GM18873 (cell line): Measurements from ENCODE around the gene KANK2.

Source experiments
- ATAC-seq: cut with Tn5 transposase; IDR thresholded peaks from one replicate; pipeline ENCODE4 v1.9.1; 2021; ENCODE audit warnings: mild to moderate bottlenecking, moderate library complexity, moderate number of reproducible peaks; ENCODE audit not compliant: unreplicated experiment, low FRiP score

Gene KANK2

DNA sequence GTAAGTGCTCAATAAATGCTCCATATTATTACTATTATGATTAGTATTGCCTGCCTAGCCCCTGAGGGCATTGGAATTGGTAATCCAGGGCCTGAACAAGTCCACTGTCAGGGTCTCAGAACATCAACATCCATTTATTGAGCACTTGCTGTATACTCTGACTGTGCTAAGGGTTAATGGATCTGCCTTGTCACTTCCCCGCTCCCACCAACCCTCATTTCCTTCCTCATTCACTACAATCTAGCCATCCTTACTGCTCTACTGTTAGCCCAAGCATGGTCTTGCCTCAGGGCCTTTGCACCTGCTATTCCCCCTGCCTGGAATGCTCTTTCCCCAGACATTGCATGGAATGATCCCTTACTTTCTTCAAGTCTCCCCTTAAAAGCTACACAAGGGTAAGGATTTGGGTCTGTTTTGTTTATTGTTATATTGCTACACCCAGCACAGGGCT, 29.4 kb upstream of the KANK2 start:
- ATAC-seq: no peak

DNA sequence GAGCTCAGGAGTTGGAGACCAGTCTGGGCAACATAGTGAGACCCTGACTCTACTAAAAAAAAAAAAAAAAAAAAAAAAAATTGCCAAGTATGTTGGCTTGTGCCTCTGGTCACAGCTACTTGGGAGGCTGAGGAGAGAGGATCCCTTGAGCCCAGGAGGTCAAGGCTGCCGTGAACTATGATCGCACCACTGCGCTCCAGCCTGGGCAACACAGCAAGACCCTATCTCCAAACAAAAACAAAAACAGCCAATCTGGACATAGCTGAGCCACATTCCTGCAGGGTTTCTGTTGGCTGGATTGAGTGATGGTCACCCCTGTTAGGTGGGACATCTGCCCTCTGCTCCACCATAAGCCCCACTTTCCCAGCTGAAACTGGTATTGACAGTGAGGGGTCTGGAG, 28.5 kb upstream of the KANK2 start:
- ATAC-seq: no peak

DNA sequence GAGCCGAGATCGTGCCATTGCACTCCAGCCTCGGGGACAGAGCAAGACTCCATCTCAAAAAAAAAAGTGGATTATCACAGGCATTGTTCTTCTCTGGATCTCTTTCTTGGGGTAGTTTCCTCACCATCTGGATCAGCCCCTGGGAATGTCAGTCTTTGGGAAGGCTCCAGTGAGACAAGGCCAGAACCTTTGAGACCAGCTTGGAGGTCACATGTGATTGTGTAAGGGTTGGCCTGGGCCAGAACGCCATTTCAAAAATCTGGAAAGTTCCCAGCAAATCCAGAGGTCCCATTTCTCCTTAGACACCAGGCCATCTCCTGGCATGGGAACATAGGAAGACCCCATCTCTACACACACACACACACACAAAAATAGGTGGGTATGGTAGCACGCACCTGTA, 27.8 kb upstream of the KANK2 start:
- no peak for ATAC-seq

DNA sequence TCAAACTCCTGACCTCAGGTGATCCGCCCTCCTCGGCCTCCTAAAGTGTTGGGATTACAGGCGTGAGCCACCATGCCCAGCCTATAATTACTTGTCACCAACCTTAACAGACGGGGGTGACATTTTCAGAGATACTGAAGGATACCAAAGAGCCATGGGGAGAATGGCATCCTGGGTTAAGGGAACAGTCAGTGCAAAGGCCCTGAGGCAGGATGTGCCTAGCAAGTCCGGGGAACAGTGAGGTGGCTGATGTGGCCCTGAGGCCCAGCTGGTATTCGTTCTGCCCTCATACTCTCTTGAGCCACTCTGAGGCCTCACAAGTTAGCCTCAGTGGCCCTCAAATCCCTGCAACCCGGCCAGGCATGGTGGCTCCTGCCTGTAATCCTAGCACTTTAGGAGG, 27.1 kb upstream of the KANK2 start:
- ATAC-seq: no peak

DNA sequence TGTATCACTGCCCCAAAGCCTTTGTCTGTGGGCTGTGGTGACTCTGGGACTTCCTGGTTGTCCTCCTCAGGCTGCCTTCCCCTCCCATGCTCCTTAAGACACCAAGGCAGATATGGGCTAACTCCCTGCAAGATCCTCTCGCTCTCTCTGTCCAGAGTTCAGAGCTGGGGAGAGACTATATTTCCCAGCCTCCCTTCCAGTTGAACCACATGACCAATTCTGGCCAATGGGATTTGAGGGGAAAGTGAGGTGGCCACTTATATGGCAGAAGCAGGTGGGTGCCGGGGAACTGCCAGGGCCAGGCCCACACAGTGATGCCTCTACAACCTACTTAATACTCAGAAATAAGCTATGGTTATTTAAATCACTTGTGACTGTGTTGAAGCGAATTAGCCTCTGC, 25.9 kb upstream of the KANK2 start:
- no peak for ATAC-seq

DNA sequence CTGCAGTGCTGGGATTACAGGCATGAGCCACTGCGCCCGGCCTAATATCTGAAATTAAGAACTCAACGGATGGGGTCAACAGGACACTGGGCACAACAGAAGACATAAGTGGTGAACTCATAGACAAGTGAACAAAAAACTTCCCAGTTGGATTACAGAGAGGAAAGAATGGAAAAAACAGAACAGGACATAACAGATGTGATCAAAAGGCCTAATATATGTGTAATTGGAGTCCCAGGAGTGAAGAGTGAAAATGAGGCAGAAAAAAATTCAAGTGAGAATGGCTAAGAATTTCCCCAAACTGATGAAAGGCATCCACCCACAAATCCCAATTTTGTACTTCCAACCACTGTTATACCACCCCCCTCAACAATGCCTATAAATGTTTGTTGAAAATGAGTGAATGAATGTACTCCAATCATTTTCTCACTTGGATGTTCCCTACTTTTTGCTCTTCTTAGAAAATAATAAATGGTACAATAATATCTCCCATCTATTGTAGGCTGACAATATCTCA, 23.8 kb upstream of the KANK2 start:
- ATAC-seq: no peak

DNA sequence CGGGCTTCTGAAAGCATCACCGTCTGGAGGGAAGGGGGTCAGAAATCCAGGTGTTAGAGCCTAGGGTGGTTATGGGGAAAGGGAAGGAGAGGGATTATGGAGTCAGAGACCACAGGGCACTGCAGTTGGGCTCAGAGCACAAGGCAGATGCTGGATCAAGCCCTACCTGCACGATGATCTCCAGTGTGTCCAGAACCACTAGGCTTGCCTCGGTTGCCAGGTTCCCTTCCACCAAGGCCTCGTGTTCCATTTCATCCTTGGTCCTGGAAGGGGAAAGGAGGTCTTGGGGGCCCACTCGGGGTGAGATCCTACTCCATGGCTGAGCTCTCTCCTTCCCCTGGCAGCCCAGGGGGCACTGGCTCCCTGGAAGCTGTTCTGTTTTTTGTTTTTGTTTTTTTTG, 17.0 kb upstream of the KANK2 start:
- no peak for ATAC-seq

DNA sequence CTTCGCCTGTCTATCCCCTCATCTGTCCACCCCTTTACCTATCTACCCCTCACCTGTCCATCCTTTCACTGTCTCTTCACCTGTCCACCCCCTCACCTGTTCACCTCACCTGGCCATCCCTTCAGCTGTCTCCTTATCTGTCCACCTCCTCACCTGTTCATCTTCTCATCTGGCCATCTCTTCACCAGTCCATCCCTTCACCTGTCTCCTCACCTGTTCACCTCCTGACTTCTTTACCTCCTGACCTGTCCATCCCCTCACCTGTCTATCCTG, 13.2 kb upstream of the KANK2 start:
- no peak for ATAC-seq

DNA sequence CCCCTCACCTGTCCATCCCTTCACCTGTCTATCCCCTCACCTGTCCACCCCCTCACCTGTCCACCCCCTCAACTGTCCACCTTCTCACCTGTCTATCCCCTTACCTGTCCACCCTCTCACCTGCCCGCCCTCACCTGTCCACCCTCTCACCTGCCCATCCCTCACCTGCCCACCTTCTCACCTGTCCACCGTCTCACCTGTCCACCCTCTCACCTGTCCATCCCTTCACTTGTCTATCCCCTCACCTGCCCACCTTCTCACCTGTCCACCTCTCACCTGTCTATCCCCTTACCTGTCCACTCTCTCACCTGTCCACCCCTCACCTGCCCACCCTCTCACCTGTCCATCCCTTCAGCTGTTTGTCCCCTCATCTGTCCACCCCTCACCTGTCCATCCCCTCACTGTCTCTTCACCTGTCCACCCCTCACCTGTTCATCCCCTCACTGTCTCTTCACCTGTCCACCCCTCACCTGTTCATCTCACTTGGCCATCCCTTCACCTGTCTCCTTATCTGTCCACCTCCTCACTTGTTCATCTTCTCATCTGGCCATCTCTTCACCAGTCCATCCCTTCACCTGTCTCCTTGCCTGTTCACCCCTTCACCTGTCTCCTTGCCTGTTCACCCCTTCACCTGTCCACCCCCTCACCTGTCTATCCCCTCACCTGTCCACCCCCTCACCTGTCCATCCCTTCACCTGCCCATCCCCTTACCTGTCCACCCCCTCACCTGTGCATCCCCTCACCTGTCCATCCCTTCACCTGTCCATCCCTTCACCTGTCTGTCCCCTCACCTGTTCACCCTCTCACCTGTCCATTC, 12.7 kb upstream of the KANK2 start:
- no peak for ATAC-seq

DNA sequence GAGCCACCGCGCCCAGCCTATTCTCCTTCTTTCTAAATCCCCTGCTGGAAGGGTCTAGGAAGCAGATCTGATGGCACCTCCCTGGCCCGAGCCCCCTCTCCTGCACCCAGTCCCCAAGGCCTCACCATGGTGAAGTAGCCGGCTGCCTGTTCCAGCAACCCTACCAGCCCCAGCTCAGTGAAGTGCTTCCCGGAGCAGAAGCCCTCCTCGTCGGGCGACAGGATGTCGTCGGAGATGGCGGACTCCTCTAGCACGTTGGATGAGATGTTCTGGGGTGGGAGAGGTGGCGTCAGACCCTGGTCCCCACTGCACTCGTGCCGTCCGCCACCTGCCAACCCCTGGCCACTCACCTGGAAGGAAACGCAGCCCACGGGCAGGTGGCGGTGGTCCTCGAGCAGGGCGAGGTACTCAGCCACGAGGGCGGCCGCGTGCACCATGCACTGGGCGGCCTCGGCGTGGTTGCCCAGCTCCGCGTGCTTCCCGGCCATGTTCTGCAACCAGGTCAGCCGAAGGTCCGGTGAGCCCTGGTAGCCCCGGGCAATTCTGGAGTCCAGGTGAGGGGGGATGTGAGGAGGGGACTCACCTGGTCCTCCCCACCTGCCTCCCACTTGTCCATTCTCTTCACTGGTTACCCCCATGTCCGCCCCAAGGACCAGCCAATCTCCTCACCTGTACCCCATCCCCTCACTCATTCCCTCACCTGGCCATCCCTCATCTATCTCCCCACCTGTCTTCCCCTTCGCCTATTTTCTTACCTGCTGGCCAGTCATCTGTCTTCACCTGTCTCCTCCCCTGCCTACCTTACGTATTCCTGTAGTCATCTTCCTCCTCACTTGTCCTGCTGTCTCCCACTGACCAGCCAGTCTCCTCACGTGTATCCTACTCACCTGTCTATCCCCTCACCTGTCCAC, 11.5 kb upstream of the KANK2 start:
- ATAC-seq: no peak

DNA sequence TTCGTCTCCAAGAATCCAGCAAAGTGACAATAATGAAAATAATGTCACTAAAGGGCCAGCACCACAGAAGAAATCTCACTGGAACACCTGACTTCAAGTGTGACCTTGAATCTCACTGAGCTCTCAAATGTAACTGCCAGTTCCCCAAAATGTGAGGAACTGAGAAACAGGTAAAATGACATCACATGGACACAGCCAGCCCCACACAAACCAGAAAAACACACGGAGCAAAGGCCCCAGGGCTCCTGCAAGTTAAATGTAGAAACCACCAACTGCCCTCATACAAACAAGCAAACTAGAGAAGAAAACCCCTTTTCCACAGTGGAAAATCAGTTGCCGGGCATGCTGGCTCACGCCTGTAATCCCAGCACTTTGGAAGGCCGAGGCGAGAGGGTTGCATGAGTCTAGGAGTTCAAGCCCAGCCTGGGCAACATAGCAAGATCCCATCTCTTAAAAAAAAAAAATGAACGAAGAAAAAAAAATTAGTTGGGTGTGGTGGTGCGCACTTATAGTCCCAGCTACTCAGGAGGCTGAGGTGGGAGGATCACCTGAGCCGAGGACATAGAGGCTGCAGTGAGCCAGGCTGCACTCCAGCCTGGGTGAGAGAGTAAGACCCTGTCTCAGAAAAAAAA, 8.7 kb upstream of the KANK2 start:
- ATAC-seq: no peak

DNA sequence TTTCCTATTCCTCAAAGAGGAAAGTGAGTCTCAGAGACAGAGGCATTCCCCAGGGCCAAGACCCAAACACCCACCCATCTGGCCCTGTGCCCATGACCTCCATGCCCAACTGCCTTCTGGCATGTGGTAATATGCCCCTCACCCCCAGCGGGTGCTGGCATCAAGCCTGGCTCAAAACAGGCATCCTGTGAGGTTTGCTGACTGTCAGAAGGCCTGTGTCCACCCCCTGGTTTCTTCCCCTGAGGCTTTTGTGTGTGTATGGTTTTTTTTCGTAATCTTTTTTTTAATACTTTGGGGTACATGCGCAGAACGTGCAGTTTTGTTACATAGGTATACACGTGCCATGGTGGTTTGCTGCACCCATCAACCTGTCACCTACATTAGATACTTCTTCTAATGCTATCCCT, 7.6 kb upstream of the KANK2 start:
- no peak for ATAC-seq

DNA sequence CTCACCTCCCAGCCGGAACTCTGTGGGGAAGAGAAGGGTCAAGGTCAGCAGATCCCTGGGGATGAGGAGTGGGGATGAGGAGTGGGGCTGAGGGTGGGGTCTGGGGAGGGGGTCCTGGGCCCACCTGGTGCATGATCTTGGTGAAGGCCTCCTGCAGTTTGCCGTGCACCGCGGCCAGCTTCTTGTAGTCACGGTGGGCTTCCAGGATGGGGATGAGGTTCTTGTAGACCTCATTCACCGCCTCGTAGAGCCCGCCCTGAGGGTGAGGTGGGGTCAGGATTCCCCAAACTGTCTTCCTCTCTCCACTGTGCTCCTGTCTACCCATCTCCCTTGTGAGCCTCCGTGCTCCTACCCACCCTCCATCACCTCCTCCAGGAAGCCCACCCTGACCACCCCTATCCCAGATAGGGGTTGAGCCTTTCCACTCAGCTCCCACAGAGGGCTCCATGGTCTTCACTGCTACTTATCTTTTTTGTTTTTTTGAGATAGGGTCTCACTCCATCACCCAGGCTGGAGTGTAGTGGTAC, 6.8 kb upstream of the KANK2 start:
- ATAC-seq: no peak

DNA sequence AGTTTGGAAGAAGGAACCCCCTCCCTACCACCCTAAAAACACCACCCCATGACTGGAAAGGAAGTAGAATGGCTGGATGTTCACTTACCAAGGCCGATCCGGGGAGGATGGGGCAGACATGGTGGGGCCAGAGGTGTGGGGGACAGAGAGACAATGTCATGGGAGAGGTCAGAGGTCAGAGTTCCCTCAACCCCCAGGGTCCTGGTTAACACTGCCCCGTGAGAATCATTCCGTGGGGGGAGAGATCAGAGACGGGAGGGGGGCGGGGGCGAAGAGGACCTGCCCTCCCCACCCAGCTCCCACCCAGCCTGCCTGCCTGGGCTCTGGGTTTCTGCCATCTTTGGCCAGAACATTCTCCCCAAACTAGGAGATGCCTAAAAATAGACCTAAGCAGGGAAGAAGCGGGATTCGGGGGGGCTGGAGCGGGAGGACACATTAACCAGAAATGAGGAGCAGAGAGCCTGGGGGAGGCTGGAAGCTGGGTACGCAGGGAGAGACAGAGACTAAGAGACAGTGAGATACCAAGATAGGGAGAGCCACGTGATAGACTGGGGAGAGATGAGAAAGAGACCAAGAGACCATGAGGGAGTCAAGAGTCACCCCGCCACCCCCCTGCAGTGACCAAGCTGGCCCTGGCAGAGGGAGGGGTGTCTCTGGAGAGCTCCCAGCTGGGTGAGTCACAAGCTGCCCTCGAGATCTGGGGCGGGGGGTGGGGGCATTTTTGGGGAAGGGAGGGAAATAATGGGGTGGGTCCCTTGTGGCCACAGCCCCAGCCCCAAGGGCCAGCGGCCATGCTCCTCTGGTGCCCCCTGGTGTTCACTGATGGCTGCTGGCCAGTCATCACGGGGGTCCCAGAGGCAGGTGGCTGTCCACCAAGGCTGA, 6.1 kb upstream of the KANK2 start:
- ATAC-seq: no peak

DNA sequence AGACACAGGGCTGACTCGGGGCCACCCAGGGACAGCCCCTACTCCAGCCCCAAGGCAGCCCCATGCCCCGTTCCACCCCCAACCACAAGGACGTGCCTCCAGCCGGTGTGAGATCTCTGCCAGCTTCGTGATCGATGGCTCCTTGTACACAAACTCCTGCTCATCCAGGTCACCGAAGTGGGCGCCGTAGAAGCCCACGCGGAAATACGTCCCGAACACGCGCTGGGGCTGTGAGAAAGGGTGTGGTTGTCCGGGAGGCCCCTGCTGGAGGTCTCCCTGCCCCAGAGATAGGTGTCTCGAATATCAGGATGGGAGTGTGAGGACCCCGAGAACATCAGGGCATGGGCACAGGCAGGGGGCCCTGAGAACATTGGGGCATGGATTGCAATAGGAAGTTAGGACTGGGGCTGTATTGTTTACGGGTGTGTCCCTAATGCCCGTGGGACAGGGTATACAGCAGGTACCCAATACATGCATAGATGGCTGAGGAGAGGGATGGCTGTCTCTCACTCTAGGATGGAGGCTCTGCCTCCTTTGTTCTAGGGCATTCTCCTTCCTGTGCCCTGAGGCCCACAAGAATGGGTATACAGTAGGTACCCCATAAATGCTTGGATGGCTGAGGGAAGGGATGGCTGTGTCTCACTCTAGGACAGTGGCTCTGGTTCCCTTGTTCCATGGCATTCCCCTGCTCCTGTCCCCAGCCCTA, 5.3 kb upstream of the KANK2 start:
- ATAC-seq: no peak

DNA sequence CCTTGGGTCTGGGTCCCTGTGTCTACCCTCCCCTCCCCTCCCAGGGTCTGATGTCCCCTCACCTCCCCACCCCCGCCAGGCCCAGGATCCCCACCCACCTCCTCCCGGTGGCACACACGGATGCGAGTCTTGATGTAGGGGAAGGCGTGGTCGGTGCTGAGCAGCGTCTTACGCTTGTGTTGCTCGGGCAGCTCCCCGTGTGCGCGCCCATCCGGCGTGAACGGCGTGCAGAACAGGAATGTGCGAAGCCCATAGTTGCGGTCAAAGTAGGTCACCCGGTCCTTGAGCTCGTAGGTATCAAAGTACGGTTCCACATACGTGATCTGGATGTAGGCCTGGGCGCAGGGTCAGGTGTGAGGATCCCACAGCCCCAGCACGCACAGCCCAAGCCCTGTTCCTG, 4.4 kb upstream of the KANK2 start:
- no peak for ATAC-seq

DNA sequence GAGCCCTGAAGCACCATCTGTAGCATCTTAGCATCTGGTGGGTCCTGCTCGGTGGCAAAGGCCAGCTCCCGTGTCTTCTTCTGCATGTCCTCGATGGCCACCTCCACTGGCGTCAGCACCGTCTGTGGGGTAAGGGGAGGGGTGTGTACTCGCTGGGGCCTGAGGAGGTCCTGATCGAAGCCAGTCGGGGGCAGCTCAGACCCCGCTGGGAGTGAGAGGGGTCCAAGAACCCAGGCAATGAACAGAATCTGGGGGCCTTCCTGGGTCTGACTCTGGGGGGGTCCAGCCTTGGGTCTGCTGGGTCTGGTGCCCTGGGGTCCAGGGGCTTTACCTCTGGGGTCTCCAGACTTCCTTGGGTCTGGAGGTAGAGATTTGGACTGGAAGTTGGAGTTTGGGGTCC, 3.6 kb upstream of the KANK2 start:
- no peak for ATAC-seq

DNA sequence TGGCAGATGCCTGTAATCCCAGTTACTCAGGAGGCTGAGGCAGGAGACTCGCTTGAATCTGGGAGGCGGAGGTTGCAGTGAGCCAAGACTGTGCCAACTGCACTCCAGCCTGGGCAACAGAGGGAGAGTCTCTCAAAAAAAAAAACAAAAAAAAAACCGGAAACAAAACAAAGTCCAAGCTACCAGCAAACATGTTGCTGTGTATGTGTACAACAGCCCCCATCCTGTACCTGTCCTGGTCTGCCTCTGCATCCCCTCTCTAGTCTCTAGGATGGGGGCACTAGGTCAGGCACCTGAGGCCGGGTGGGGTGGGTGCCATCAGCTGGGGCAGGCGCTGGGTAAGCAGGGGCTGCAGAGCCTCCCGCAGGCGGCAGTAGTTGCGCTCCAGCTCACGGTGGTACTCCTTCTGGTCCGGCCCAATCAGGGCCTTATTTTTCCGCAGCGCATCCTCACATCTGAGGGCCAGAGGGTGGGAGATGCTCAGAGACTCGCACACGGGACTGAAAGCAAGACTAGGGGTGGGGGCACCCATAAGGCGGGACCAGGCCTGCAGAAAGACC, 2.8 kb upstream of the KANK2 start:
- no peak for ATAC-seq

DNA sequence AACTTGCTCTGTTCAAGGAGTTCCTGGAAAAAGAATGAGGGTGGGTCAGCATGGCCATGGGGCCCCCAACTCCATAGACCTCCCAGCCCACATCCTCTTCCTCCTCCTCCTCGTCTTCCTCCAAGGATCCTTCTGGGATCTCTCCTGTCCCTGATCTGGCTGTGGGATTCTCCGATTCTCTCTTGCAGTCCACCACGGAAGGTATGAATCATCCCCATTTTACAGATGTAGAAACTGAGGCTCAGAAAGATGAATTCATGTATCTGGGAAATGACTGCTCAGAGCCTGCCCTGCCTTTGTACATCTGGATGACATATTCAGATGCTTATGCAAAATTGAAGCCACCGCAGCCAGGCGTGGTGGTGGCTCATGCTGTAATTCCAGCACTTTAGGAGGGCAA, 2.2 kb upstream of the KANK2 start:
- no peak for ATAC-seq
